HEK293 (cell line): Measurements from ENCODE around the gene GNG7.

ENCODE experiments used
- CTCF ChIA-PET: fragments of 350-600 bp; formaldehyde crosslinking; extraction: SDS; loops from one replicate; lab custom pipeline; 2021; ENCODE audit warnings: antibody characterized with exemption; lab: Yijun Ruan, JAX
- POLR2A ChIA-PET: fragments of 300-600 bp; formaldehyde crosslinking; extraction: SDS; loops from one replicate; lab custom pipeline; 2020; ENCODE audit warnings: antibody characterized with exemption, inconsistent platforms; lab: Yijun Ruan, JAX
- H3K27ac ChIP-seq: fragments of 200-500 bp; sonication (Bioruptor generic); 2 replicates; pipeline ENCODE4 v1.5.1; 2014; ENCODE audit warnings: low read depth, low read length, control low read depth, inconsistent platforms; ENCODE audit errors: extremely low read depth
- H3K36me3 ChIP-seq, 2 experiments: fragments of 200-500 bp in 1 of 2; sonication (Bioruptor generic) in 1 of 2; 1 replicate in 1 of 2; 2 replicates in 1 of 2; pipeline ENCODE4 v1.5.1; 2014 to 2017; ENCODE audit warnings: inconsistent platforms in 2 of 2, low read length in 2 of 2; ENCODE audit not compliant: control insufficient read depth in 2 of 2, insufficient read depth in 1 of 2
- H3K4me1 ChIP-seq: fragments of 200-500 bp; sonication (Bioruptor generic); 2 replicates; pipeline ENCODE4 v1.5.1; 2014; ENCODE audit warnings: mild to moderate bottlenecking, low read length, inconsistent platforms; ENCODE audit not compliant: control insufficient read depth, insufficient read depth
- H3K4me3 ChIP-seq: 2 replicates; pipeline ENCODE4 v1.5.1; 2011; ENCODE audit warnings: low read depth, mild to moderate bottlenecking, control low read depth, low read length, moderate library complexity
- H3K9me3 ChIP-seq: fragments of 200-500 bp; sonication (Bioruptor generic); 2 replicates; pipeline ENCODE4 v1.5.1; 2014; ENCODE audit warnings: low read depth, low read length, inconsistent platforms; ENCODE audit not compliant: control insufficient read depth, insufficient read depth
- MZF1 ChIP-seq: fragments of 450-650 bp; formaldehyde crosslinking; IDR thresholded peaks from 2 replicates; pipeline ENCODE4 v1.5.1; 2017; ENCODE audit warnings: missing biosample characterization, missing genetic modification characterization, borderline replicate concordance
- SALL2 ChIP-seq: fragments of 450-650 bp; formaldehyde crosslinking; IDR thresholded peaks from 2 replicates; pipeline ENCODE4 v1.5.0; 2017; ENCODE audit warnings: missing biosample characterization, mild to moderate bottlenecking, missing genetic modification characterization, borderline replicate concordance
- SCRT1 ChIP-seq: fragments of 450-650 bp; formaldehyde crosslinking; IDR thresholded peaks from 2 replicates; pipeline ENCODE4 v1.5.1; 2016; ENCODE audit warnings: missing biosample characterization, missing genetic modification characterization, borderline replicate concordance
- SP3 ChIP-seq: fragments of 450-650 bp; formaldehyde crosslinking; IDR thresholded peaks from 2 replicates; pipeline ENCODE4 v1.5.1; 2016; ENCODE audit warnings: missing biosample characterization, missing genetic modification characterization
- ZBTB48 ChIP-seq: fragments of 450-650 bp; formaldehyde crosslinking; IDR thresholded peaks from 2 replicates; pipeline ENCODE4 v1.5.1; 2016; ENCODE audit warnings: missing biosample characterization, missing genetic modification characterization
- ZIC2 ChIP-seq: fragments of 450-650 bp; formaldehyde crosslinking; IDR thresholded peaks from 2 replicates; pipeline ENCODE4 v1.5.1; 2016; ENCODE audit warnings: missing biosample characterization, missing genetic modification characterization
- ZNF174 ChIP-seq: fragments of 450-650 bp; formaldehyde crosslinking; IDR thresholded peaks from 2 replicates; pipeline ENCODE4 v1.5.0; 2017; ENCODE audit warnings: missing biosample characterization, mild to moderate bottlenecking, missing genetic modification characterization
- ZNF2 ChIP-seq: fragments of 450-650 bp; formaldehyde crosslinking; IDR thresholded peaks from 2 replicates; pipeline ENCODE4 v1.5.1; 2016; ENCODE audit warnings: missing biosample characterization, missing genetic modification characterization
- ZNF221 ChIP-seq: fragments of 450-650 bp; formaldehyde crosslinking; IDR thresholded peaks from 2 replicates; pipeline ENCODE4 v1.5.1; 2017; ENCODE audit warnings: missing biosample characterization, missing genetic modification characterization, borderline replicate concordance
- ZNF335 ChIP-seq: fragments of 450-650 bp; formaldehyde crosslinking; conservative IDR thresholded peaks from 2 replicates; pipeline ENCODE4 v1.5.1; 2016; ENCODE audit warnings: missing biosample characterization, missing genetic modification characterization
- ZNF521 ChIP-seq: fragments of 450-650 bp; formaldehyde crosslinking; IDR thresholded peaks from 2 replicates; pipeline ENCODE4 v1.5.1; 2017; ENCODE audit warnings: missing biosample characterization, mild to moderate bottlenecking, missing genetic modification characterization
- ZNF544 ChIP-seq: fragments of 450-650 bp; formaldehyde crosslinking; IDR thresholded peaks from 2 replicates; pipeline ENCODE4 v1.5.0; 2017; ENCODE audit warnings: missing biosample characterization, missing genetic modification characterization
- ZNF677 ChIP-seq: fragments of 450-650 bp; IDR thresholded peaks from 2 replicates; pipeline ENCODE4 v1.5.0; 2018; ENCODE audit warnings: missing biosample characterization, mild to moderate bottlenecking, missing genetic modification characterization, moderate library complexity
- ZNF792 ChIP-seq: fragments of 450-650 bp; formaldehyde crosslinking; IDR thresholded peaks from 2 replicates; pipeline ENCODE4 v1.5.1; 2016; ENCODE audit warnings: missing biosample characterization, missing genetic modification characterization
- ZNF837 ChIP-seq: fragments of 450-650 bp; formaldehyde crosslinking; IDR thresholded peaks from 2 replicates; pipeline ENCODE4 v1.5.1; 2016; ENCODE audit warnings: missing biosample characterization, missing genetic modification characterization
- ZSCAN30 ChIP-seq: fragments of 450-650 bp; IDR thresholded peaks from 2 replicates; pipeline ENCODE4 v1.5.1; 2018; ENCODE audit warnings: missing biosample characterization, mild to moderate bottlenecking, missing genetic modification characterization, moderate library complexity
- TF ChIP-seq, protein P1 (sequence below): fragments of 450-650 bp; formaldehyde crosslinking; IDR thresholded peaks from 2 replicates; pipeline ENCODE4 v1.5.1; 2017; ENCODE audit warnings: missing biosample characterization, missing genetic modification characterization
- TF ChIP-seq, protein P2 (sequence below): fragments of 450-650 bp; formaldehyde crosslinking; IDR thresholded peaks from 2 replicates; pipeline ENCODE4 v1.5.1; 2017; ENCODE audit warnings: missing biosample characterization, missing genetic modification characterization
- TF ChIP-seq, protein P3 (sequence below): fragments of 450-650 bp; formaldehyde crosslinking; IDR thresholded peaks from 2 replicates; pipeline ENCODE4 v1.5.1; 2016; ENCODE audit warnings: missing biosample characterization, missing genetic modification characterization
- TF ChIP-seq, protein P4 (sequence below): fragments of 450-650 bp; formaldehyde crosslinking; IDR thresholded peaks from 2 replicates; pipeline ENCODE4 v1.5.0; 2017; ENCODE audit warnings: missing biosample characterization, missing genetic modification characterization, borderline replicate concordance

Gene GNG7

DNA sequence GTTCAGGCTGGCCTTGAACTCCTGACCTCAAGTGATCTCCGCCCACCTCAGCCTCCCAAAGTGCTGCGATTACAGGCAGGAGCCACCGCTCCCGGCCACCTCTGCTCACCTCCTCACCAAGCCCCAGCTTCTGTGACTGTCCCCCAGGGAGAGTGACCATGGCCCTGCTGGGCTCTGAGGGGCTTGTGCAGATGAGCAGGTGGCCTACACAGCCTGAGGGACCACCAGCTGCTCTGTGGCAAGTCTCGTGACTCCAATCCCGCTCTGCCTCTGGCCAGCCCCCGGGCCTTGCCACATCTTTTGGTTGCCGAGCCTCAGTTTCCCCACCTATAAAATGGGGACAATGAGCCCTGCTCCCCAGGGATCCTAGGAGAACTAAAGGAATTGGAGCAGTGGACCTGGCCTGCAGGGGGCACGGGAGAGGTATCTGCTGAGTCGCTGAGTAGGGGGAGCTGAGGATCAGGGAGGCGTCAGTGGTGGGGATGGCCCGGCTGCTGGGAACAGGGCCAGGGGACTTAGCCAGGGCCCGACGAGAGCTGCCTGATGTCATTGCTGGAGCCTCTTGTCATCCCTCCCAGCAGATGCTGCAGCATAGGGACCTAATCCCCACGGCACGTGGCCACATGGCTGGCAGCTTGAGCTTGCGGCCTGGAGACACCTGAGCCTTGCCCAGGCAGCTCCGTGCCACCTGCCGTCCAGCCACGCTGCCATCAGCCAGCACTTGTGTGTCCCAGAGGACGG lies 151.9 kb downstream of the GNG7 start:
- Histone ChIP-seq H3K27ac (no peak overlapping the region), H3K4me1 (no peaks in the 10 kb centered on the region; the same call in 1 of the 2 replicates)
- POLR2A ChIA-PET = interaction anchor here (3.1 kb wide), 1 partner anchor 74 kb away, joined by 27 read pairs; the partner anchor contains the start of gene GADD45B
- TF ChIP-seq SP3 (tag by site-specific recombination) (no peak), ZNF335 (tag by site-specific recombination) (no peak)
- TF ChIP-seq, protein P1, sequence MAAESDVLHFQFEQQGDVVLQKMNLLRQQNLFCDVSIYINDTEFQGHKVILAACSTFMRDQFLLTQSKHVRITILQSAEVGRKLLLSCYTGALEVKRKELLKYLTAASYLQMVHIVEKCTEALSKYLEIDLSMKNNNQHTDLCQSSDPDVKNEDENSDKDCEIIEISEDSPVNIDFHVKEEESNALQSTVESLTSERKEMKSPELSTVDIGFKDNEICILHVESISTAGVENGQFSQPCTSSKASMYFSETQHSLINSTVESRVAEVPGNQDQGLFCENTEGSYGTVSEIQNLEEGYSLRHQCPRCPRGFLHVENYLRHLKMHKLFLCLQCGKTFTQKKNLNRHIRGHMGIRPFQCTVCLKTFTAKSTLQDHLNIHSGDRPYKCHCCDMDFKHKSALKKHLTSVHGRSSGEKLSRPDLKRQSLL = 0 out of 2 replicates have a peak, but pooled peaks have one; percentile 33
- TF ChIP-seq, all 188 proteins: peak for 1
- H3K4me3 ChIP-seq = no peak overlapping the region
- CTCF ChIA-PET = interaction anchor here (0.6 to 1.0 kb wide), 2 partner anchors 10 to 43 kb away, joined by 3 read pairs; no protein-coding TSS in a partner anchor
- H3K36me3 ChIP-seq = no peaks in the 10 kb centered on the region
- H3K9me3 ChIP-seq = no peaks in the 10 kb centered on the region

DNA sequence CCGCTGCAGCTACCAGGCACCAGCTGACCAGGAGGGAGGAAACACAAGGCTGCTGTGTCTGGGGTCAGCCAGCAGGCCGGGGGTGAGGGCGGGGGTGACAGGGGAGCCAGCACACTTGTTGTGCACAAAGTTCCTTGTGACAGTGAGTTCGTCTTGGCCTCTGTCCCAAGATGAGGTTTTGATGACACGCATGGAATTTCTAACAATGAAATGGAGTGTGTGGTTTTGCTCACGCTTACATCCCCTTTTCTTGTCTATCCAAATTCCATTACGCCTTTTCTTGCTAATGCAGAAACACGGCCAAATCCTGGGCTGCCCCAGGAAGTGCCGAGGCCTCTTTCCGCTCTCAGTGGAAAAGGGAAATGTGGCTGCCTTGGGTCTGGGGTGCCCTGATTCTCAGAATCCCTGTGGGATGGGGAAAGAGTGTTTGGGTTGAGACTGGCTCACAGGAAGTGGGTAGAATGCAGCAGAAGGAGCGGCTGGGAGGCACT lies 152.7 kb downstream of the GNG7 start:
- Histone ChIP-seq H3K9me3 (no peaks in the 10 kb centered on the region), H3K27ac (no peak overlapping the region), H3K4me3 (no peak overlapping the region), H3K36me3 (no peaks in the 10 kb centered on the region), H3K4me1 (no peaks in the 10 kb centered on the region; the same call in 1 of the 2 replicates)
- ChIA-PET POLR2A (interaction anchor here (0.7 kb wide), 1 partner anchor 30 kb away, joined by 5 read pairs; no protein-coding TSS in a partner anchor), CTCF (no interaction called here)
- TF ChIP-seq ZIC2 (tag by site-specific recombination) (no peak), MZF1 (peak; percentile 53; the same call in 1 of the 2 replicates), SALL2 (no peak), ZNF2 (tag by site-specific recombination) (no peak), ZNF174 (no peak)
- TF ChIP-seq, protein P2, sequence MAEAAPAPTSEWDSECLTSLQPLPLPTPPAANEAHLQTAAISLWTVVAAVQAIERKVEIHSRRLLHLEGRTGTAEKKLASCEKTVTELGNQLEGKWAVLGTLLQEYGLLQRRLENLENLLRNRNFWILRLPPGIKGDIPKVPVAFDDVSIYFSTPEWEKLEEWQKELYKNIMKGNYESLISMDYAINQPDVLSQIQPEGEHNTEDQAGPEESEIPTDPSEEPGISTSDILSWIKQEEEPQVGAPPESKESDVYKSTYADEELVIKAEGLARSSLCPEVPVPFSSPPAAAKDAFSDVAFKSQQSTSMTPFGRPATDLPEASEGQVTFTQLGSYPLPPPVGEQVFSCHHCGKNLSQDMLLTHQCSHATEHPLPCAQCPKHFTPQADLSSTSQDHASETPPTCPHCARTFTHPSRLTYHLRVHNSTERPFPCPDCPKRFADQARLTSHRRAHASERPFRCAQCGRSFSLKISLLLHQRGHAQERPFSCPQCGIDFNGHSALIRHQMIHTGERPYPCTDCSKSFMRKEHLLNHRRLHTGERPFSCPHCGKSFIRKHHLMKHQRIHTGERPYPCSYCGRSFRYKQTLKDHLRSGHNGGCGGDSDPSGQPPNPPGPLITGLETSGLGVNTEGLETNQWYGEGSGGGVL (tag by site-specific recombination) = no peak

DNA sequence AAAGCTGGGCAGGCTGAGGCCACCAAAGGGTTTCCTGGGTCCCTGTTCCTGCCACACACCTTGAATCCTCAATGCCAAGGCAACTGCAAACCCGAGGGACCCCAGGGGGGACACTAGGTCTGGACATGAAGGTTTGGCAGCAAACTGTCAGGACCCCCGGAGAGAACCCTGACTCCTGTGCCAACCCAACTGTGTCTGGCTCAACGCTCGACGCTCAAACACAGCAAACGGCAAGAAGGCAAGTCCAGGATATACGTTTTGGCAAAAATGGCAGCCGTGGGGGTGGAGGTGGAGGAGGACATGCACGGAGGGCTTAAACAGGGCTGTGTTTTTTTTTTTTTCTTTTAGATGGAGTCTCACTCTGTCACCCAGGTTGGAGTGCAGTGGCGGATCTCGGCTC lies 153.5 kb downstream of the GNG7 start:
- no peaks in the 10 kb centered on the region for H3K36me3 ChIP-seq
- POLR2A ChIA-PET = interaction anchor here (0.7 kb wide), 1 partner anchor 30 kb away, joined by 5 read pairs; no protein-coding TSS in a partner anchor
- H3K4me1 ChIP-seq = peaks cover 1% of the 10 kb centered on the region; the same call in 1 of the 2 replicates
- TF ChIP-seq SCRT1 (tag by site-specific recombination) = no peak
- no peak for TF ChIP-seq ZNF521 (tag by site-specific recombination)
- TF ChIP-seq ZNF792 = no peak
- no peak for TF ChIP-seq ZNF221
- H3K4me3 ChIP-seq = no peak overlapping the region
- no peak overlapping the region for H3K27ac ChIP-seq
- CTCF ChIA-PET = interaction anchor here (1.1 kb wide), 1 partner anchor 30 kb away, joined by 4 read pairs; no protein-coding TSS in a partner anchor
- H3K9me3 ChIP-seq = no peaks in the 10 kb centered on the region

DNA sequence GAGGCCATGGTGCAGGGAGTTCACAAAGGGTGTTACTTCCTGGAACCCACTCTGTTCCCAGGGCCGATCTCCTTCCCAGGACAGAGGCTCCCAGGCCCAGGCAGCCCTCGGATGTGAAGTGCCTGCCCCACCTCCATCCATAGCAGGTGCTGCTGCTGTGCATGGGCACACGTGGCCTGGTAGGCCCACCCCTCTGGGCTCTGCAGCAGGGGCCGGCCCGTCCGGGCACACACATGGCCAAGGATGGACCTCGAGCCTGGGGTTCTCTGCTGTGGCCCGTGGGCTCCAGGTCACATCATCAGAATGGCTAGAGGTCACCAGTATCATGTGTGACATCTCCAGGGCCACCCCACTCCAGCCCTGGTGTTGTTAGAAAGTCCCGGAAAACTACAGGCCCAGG lies 154.8 kb downstream of the GNG7 start:
- H3K36me3 ChIP-seq = no peaks in the 10 kb centered on the region
- H3K4me1 ChIP-seq = peaks cover 7% of the 10 kb centered on the region; the same call in 1 of the 2 replicates
- CTCF ChIA-PET = no interaction called here
- H3K4me3 ChIP-seq = no peak overlapping the region
- H3K9me3 ChIP-seq = no peaks in the 10 kb centered on the region
- no peak overlapping the region for H3K27ac ChIP-seq
- POLR2A ChIA-PET = interaction anchor here (0.7 to 11.0 kb wide), 2 partner anchors 69 to 302 kb away, joined by 6 to 374 read pairs; partner anchors contain the start of gene GADD45B
- TF ChIP-seq ZNF837 (tag by site-specific recombination) (no peak), ZSCAN30 (tag by site-specific recombination) (no peak), ZNF677 (tag by site-specific recombination) (no peak), ZBTB48 (tag by site-specific recombination) (no peak), ZNF544 (tag by site-specific recombination) (no peak)
- TF ChIP-seq, protein P3, sequence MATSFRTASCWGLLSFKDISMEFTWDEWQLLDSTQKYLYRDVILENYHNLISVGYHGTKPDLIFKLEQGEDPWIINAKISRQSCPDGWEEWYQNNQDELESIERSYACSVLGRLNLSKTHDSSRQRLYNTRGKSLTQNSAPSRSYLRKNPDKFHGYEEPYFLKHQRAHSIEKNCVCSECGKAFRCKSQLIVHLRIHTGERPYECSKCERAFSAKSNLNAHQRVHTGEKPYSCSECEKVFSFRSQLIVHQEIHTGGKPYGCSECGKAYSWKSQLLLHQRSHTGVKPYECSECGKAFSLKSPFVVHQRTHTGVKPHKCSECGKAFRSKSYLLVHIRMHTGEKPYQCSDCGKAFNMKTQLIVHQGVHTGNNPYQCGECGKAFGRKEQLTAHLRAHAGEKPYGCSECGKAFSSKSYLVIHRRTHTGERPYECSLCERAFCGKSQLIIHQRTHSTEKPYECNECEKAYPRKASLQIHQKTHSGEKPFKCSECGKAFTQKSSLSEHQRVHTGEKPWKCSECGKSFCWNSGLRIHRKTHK = no peak
- TF ChIP-seq, protein P4, sequence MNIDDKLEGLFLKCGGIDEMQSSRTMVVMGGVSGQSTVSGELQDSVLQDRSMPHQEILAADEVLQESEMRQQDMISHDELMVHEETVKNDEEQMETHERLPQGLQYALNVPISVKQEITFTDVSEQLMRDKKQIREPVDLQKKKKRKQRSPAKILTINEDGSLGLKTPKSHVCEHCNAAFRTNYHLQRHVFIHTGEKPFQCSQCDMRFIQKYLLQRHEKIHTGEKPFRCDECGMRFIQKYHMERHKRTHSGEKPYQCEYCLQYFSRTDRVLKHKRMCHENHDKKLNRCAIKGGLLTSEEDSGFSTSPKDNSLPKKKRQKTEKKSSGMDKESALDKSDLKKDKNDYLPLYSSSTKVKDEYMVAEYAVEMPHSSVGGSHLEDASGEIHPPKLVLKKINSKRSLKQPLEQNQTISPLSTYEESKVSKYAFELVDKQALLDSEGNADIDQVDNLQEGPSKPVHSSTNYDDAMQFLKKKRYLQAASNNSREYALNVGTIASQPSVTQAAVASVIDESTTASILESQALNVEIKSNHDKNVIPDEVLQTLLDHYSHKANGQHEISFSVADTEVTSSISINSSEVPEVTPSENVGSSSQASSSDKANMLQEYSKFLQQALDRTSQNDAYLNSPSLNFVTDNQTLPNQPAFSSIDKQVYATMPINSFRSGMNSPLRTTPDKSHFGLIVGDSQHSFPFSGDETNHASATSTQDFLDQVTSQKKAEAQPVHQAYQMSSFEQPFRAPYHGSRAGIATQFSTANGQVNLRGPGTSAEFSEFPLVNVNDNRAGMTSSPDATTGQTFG (tag by site-specific recombination) = no peak
